IPS-18a (cell line): Measurements from ENCODE around the gene DOCK2.
"Not testable (repeated sequence)": the region's sequence is repeated elsewhere in the genome, so short reads cannot be mapped to it uniquely, and the experiment has no call there.

Experiments used
- H3K27ac ChIP-seq: one replicate; pipeline ENCODE4 v1.5.1; 2013; ENCODE audit warnings: low read length
- H3K27me3 ChIP-seq: one replicate; pipeline ENCODE4 v1.6.1; 2013; ENCODE audit warnings: mild to moderate bottlenecking, low read length; ENCODE audit not compliant: control insufficient read depth, insufficient read depth
- H3K36me3 ChIP-seq: one replicate; pipeline ENCODE4 v1.6.1; 2013; ENCODE audit warnings: low read depth, low read length; ENCODE audit not compliant: control insufficient read depth
- H3K4me1 ChIP-seq: one replicate; pipeline ENCODE4 v1.6.1; 2013; ENCODE audit warnings: low read depth, low read length; ENCODE audit not compliant: control insufficient read depth
- H3K4me3 ChIP-seq: one replicate; pipeline ENCODE4 v1.5.1; 2013; ENCODE audit warnings: low read length
- H3K9ac ChIP-seq: one replicate; pipeline ENCODE4 v1.6.1; 2013; ENCODE audit warnings: mild to moderate bottlenecking, low read length, moderate library complexity
- H3K9me3 ChIP-seq: one replicate; pipeline ENCODE4 v1.6.1; 2013; ENCODE audit warnings: low read depth, low read length; ENCODE audit not compliant: control insufficient read depth

Gene DOCK2

GRCh38 chr5:169646856-169647255 is 9.8 kb downstream of the DOCK2 start:
- no peak overlapping the region for H3K4me3 ChIP-seq

GRCh38 chr5:169647566-169647965 is 10.5 kb downstream of the DOCK2 start:
- no peak overlapping the region for H3K27ac ChIP-seq
- H3K27me3 ChIP-seq = no peaks in the 10 kb centered on the region
- H3K4me1 ChIP-seq = no peaks in the 10 kb centered on the region
- no peak overlapping the region for H3K9ac ChIP-seq
- no peaks in the 10 kb centered on the region for H3K36me3 ChIP-seq
- H3K9me3 ChIP-seq = no peaks in the 10 kb centered on the region
- H3K4me3 ChIP-seq = no peak overlapping the region

More at GRCh38 chr5:169646856-169647255, 9.8 kb downstream of the DOCK2 start:
- no peak overlapping the region for H3K27ac ChIP-seq
- H3K4me1 ChIP-seq = no peaks in the 10 kb centered on the region
- no peaks in the 10 kb centered on the region for H3K9me3 ChIP-seq
- H3K36me3 ChIP-seq = no peaks in the 10 kb centered on the region
- H3K9ac ChIP-seq = no peak overlapping the region
- H3K27me3 ChIP-seq = no peaks in the 10 kb centered on the region

DNA sequence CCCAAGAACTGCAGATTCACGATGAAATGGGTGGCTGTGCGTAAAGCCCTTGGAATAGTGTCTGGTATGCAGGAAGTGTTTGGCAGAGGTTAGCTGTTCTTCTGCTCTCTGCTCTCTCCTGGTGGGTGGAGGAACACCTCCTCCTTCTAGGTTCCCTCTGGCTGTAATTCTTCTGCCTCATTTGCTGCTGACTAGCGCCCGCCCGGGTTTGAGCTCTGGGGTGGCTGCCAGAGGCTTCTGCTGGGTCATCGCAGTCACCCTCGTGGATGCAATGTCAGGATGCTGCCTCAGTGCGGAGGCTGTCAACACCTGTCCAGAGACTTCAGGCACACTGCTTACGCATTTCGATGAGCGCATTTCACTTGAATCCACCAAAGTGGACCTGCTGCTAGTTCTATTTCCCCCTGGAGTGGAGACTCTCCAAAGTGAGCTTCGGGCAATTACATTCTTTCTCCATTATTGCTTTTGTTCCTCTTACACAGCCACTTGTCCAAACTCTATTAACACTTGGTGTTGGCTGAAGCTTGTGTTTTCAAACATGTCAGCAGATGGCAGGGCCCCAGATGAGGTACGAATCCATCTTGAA is 11.7 kb downstream of the DOCK2 start:
- H3K36me3 ChIP-seq = no peaks in the 10 kb centered on the region
- no peaks in the 10 kb centered on the region for H3K4me1 ChIP-seq
- H3K4me3 ChIP-seq = no peak overlapping the region
- H3K9ac ChIP-seq = no peak overlapping the region
- no peak overlapping the region for H3K27ac ChIP-seq
- no peaks in the 10 kb centered on the region for H3K9me3 ChIP-seq
- H3K27me3 ChIP-seq = no peaks in the 10 kb centered on the region

DNA sequence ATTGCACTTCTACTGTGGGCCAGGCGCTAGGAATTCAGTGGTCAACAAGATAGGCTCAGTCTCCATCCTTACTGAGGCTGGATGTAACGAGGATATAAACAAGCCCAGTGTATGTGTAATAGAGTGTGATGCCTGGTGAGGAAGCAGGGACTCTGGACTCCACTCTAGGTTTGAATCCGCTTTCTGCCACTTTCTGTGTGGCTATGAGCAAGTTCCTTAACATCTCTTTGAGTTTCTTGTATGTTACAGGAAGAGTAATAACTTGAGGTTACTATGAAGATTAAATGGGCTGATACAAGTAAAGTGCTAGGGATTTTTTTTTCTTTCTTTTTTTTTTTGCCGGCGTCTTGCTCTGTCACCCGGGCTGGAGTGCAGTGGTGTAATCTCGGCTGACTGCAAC is 12.4 kb downstream of the DOCK2 start:
- Histone ChIP-seq H3K9me3 (no peaks in the 10 kb centered on the region), H3K27me3 (no peaks in the 10 kb centered on the region), H3K9ac (no peak overlapping the region), H3K36me3 (no peaks in the 10 kb centered on the region), H3K27ac (no peak overlapping the region), H3K4me1 (no peaks in the 10 kb centered on the region), H3K4me3 (no peak overlapping the region)

GRCh38 chr5:169650701-169651331 is 13.7 kb downstream of the DOCK2 start:
- no peaks in the 10 kb centered on the region for H3K9me3 ChIP-seq
- no peaks in the 10 kb centered on the region for H3K27me3 ChIP-seq
- no peaks in the 10 kb centered on the region for H3K36me3 ChIP-seq
- no peak overlapping the region for H3K4me3 ChIP-seq
- H3K4me1 ChIP-seq = no peaks in the 10 kb centered on the region
- H3K9ac ChIP-seq = no peak overlapping the region
- no peak overlapping the region for H3K27ac ChIP-seq

- Histone ChIP-seq H3K27me3 (no peaks in the 10 kb centered on the region), H3K9me3 (no peaks in the 10 kb centered on the region), H3K9ac (no peak overlapping the region), H3K4me3 (no peak overlapping the region), H3K27ac (no peak overlapping the region), H3K4me1 (no peaks in the 10 kb centered on the region), H3K36me3 (no peaks in the 10 kb centered on the region)
Observed at GRCh38 chr5:169651526-169651925, 14.5 kb downstream of the DOCK2 start.

- Histone ChIP-seq H3K27ac (no peak overlapping the region), H3K9me3 (no peaks in the 10 kb centered on the region), H3K27me3 (no peaks in the 10 kb centered on the region), H3K36me3 (no peaks in the 10 kb centered on the region), H3K4me1 (no peaks in the 10 kb centered on the region), H3K9ac (no peak overlapping the region), H3K4me3 (no peak overlapping the region)
Observed at GRCh38 chr5:169652057-169652456, 15.0 kb downstream of the DOCK2 start.

GRCh38 chr5:169653091-169653490 is 16.0 kb downstream of the DOCK2 start:
- Histone ChIP-seq H3K27me3 (no peaks in the 10 kb centered on the region), H3K9ac (no peak overlapping the region), H3K4me1 (no peaks in the 10 kb centered on the region), H3K36me3 (no peaks in the 10 kb centered on the region), H3K27ac (no peak overlapping the region), H3K4me3 (no peak overlapping the region), H3K9me3 (no peaks in the 10 kb centered on the region)

DNA sequence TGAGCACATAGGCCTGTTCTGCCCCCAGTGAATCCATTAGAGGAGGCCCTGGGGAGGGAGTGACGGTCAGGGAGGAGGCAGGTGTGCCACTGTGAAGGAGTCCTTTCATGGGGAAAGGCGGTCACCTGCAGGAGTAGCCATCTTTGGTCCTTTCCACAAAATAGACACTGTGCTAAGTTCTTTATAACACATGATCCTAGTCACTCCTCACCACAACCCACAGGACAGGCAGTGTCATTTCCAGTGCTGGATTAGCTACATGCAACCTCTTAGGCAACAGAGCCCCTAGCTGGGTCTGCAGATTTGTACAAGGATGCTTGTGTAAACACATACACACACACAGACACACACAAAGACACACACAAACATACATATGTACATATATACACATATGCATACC is 18.3 kb downstream of the DOCK2 start:
- no peak overlapping the region for H3K4me3 ChIP-seq
- H3K27me3 ChIP-seq = no peaks in the 10 kb centered on the region
- H3K9me3 ChIP-seq = no peaks in the 10 kb centered on the region
- no peaks in the 10 kb centered on the region for H3K36me3 ChIP-seq
- H3K27ac ChIP-seq = no peak overlapping the region
- H3K4me1 ChIP-seq = no peaks in the 10 kb centered on the region
- H3K9ac ChIP-seq = no peak overlapping the region

GRCh38 chr5:169656125-169656901 is 19.2 kb downstream of the DOCK2 start:
- Histone ChIP-seq H3K9ac (no peak overlapping the region), H3K27me3 (no peaks in the 10 kb centered on the region), H3K36me3 (no peaks in the 10 kb centered on the region), H3K9me3 (no peaks in the 10 kb centered on the region), H3K4me1 (no peaks in the 10 kb centered on the region), H3K27ac (no peak overlapping the region), H3K4me3 (no peak overlapping the region)

GRCh38 chr5:169657127-169657526 is 20.1 kb downstream of the DOCK2 start:
- no peak overlapping the region for H3K27ac ChIP-seq
- no peak overlapping the region for H3K9ac ChIP-seq
- H3K9me3 ChIP-seq = no peaks in the 10 kb centered on the region
- no peak overlapping the region for H3K4me3 ChIP-seq
- no peaks in the 10 kb centered on the region for H3K27me3 ChIP-seq
- no peaks in the 10 kb centered on the region for H3K36me3 ChIP-seq
- H3K4me1 ChIP-seq = no peaks in the 10 kb centered on the region

GRCh38 chr5:169662451-169662850 is 25.4 kb downstream of the DOCK2 start:
- not testable (repeated sequence) for H3K4me3 ChIP-seq, H3K36me3 ChIP-seq, H3K9me3 ChIP-seq, H3K27me3 ChIP-seq, H3K9ac ChIP-seq, H3K27ac ChIP-seq, H3K4me1 ChIP-seq
